Naive B cell (primary cell): ENCODE data around the gene MYMK. TPM values are rescaled to one million over a fixed set of nuclear protein-coding genes. Genes with fewer than 3 reads are reported as not detected.

Source experiments
- ATAC-seq, 2 donors: fragments of 150-1000 bp; cut with Tn5 transposase; 2 replicates each; pipeline ENCODE4 v1.10.0; 2021; ENCODE audit warnings: low read depth in 2 of 2, mild to moderate bottlenecking in 2 of 2, moderate library complexity in 2 of 2
- DNase-seq: peaks from one replicate; pipeline ENCODE4 v3.0.0; 2022
- H3K27ac Mint-ChIP-seq, 6 donors: one replicate each; pipeline ENCODE4 v1.8.0; 2020 to 2022; ENCODE audit warnings: mild to moderate bottlenecking in 6 of 6, mixed read lengths in 6 of 6, moderate library complexity in 5 of 6, inconsistent platforms in 2 of 6
- H3K27me3 Mint-ChIP-seq, 3 donors: one replicate each; pipeline ENCODE4 v1.8.0; 2021 to 2022; ENCODE audit warnings: mixed read lengths in 3 of 3, mild to moderate bottlenecking in 1 of 3
- H3K36me3 Mint-ChIP-seq, 2 donors: one replicate each; pipeline ENCODE4 v1.8.0; 2020 to 2022; ENCODE audit warnings: mixed read lengths in 2 of 2, inconsistent platforms in 1 of 2, mild to moderate bottlenecking in 1 of 2
- H3K4me1 Mint-ChIP-seq, 3 donors: one replicate each; pipeline ENCODE4 v1.8.0; 2020 to 2022; ENCODE audit warnings: mixed read lengths in 3 of 3, inconsistent platforms in 1 of 3, mild to moderate bottlenecking in 1 of 3, moderate library complexity in 1 of 3
- H3K4me3 Mint-ChIP-seq, 8 donors: one replicate each; pipeline ENCODE4 v1.8.0; 2020 to 2022; ENCODE audit warnings: mild to moderate bottlenecking in 8 of 8, mixed read lengths in 8 of 8, moderate library complexity in 8 of 8, inconsistent platforms in 2 of 8
- H3K9me3 Mint-ChIP-seq, 7 donors: one replicate each; pipeline ENCODE4 v1.8.0; 2020 to 2022; ENCODE audit warnings: mixed read lengths in 7 of 7, mild to moderate bottlenecking in 5 of 7, inconsistent platforms in 2 of 7, moderate library complexity in 1 of 7
- polyA plus RNA-seq, 6 donors: library from polyadenylated mRNA; unstranded; fragments of 300-500 nt; fragmentation: Illumina TruSeq; gene quantifications; one replicate each; pipeline ENCODE4 v1.2.3, GENCODE V29; 2021; ENCODE audit warnings: low read depth in 6 of 6

The MYMK gene
- polyA plus RNA-seq, 6 donors from 2014 or later: not detected

DNA sequence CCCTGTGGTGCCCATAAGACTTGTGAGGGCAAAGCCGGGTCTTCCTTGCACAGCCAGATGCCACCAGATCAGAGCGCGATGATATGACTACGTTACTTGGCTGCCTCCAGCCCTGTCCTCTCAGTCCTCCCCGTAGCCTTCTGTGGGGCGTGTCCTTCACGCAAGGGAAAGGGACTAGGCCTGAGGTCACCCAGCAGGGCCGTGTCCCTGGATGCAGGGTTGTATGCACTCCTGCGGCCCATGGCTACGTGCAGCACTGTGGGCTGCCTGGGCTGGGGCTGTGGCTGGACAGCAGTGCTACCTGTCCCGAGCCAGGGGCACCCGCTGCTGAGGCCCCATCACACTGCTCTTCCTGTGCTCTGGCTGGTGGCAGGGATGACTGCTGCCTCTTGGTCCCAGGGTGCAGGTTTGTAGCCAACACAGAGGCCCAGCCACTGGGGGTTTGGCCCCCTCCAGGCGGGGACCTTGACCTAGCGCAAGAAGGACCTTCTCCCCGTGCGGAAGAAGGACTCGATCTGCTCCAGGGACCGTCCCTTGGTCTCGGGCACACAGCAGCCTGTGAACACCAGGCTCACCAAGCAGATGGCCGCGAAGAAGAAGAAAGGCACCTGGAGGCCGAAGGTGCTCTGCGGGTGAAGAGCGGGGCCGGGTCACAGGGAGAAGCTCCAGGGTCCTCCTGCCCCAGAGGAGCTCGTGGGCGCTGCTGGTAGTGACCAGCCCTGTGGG lies 53.0 kb downstream of the MYMK start:
- ATAC-seq (no peak), DNase-seq (no peak)
- Mint-ChIP-seq H3K36me3 (no peaks in the 10 kb centered on the region), H3K27ac (peak overlapping the region in 3 of 6 donors; percentile 16 to 29 (median 26)), H3K9me3 (no peaks in the 10 kb centered on the region), H3K4me3 (peak overlapping the region in 1 of 8 donors; percentile 42), H3K4me1 (peaks cover 9 to 34% (median 16%) of the 10 kb centered on the region in 3 donors), H3K27me3 (no peaks in the 10 kb centered on the region)

GRCh38 chr9:133470988-133471387 lies 53.8 kb downstream of the MYMK start:
- no peak for DNase-seq
- Mint-ChIP-seq H3K4me1 (peaks cover 4 to 26% (median 9%) of the 10 kb centered on the region in 3 donors), H3K27ac (peak overlapping the region in 1 of 6 donors; percentile 49), H3K4me3 (peak overlapping the region in 1 of 8 donors; percentile 10), H3K27me3 (no peaks in the 10 kb centered on the region), H3K36me3 (no peaks in the 10 kb centered on the region), H3K9me3 (no peaks in the 10 kb centered on the region)
- no peak for ATAC-seq

DNA sequence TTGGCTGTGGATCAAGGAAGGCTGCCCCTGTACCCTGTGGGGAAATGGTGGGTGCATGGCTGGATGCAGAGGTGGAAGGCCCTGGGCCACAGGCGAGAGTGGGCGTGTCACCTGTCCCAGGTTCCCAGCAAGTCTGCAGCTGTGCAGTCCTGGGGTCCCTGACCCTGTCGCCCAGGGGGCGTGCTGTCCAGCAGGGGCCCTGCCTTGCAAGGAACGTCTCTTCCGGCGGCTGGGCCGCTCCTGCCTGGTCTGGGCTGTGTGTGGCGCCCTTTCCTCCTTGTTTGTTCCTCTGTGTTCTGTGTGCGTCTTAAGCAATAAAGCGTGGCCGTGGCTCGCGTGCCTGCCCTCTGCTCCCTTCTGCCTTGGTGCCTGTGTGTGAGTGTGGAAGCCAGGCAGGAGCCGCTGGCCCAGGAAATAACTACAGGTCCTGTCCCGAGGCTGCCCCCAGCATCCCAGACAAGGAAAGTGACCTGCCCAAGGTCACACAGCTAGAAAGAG lies 54.3 kb downstream of the MYMK start:
- no peak overlapping the region for H3K4me3 Mint-ChIP-seq
- H3K27me3 Mint-ChIP-seq: no peaks in the 10 kb centered on the region
- no peak for ATAC-seq
- H3K9me3 Mint-ChIP-seq: no peaks in the 10 kb centered on the region
- H3K4me1 Mint-ChIP-seq: peaks cover 4 to 24% (median 8%) of the 10 kb centered on the region in 3 donors
- H3K36me3 Mint-ChIP-seq: no peaks in the 10 kb centered on the region
- H3K27ac Mint-ChIP-seq: peak overlapping the region in 5 of 6 donors; percentile 42 to 84 (median 61)
- no peak for DNase-seq

- no peak overlapping the region for H3K27ac Mint-ChIP-seq
- no peaks in the 10 kb centered on the region for H3K9me3 Mint-ChIP-seq
- no peak overlapping the region for H3K4me3 Mint-ChIP-seq
- ATAC-seq (no peak), DNase-seq (no peak)
- H3K36me3 Mint-ChIP-seq: no peaks in the 10 kb centered on the region
- H3K27me3 Mint-ChIP-seq: no peaks in the 10 kb centered on the region
- peaks cover 4 to 22% (median 5%) of the 10 kb centered on the region in 3 donors for H3K4me1 Mint-ChIP-seq
Observed at GRCh38 chr9:133468777-133469421, 55.9 kb downstream of the MYMK start.

DNA sequence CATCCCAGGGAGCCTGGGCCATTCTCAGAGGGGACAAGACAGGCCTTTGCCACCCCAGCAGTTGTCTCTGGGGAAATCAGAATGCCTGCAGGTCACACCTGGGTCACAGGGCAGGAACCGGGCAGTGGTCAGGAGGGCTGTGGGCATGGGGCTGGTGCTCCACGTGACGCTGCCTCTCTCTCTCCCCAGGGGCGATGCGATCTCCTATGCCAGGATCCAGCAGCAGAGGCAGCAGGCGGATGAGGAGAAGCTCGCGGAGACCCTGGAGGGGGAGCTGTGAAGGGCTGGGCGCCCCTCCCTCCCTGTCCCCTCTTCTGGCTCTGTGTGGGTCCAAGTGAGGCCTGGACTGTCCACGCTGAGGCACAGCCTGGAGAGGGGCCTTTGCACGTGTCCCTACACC lies 56.4 kb downstream of the MYMK start:
- H3K4me3 Mint-ChIP-seq: peak overlapping the region in 1 of 8 donors; percentile 29
- no peaks in the 10 kb centered on the region for H3K9me3 Mint-ChIP-seq
- H3K4me1 Mint-ChIP-seq: peaks cover 5 to 25% (median 11%) of the 10 kb centered on the region in 3 donors
- H3K27me3 Mint-ChIP-seq: no peaks in the 10 kb centered on the region
- DNase-seq (no peak), ATAC-seq (no peak)
- no peaks in the 10 kb centered on the region for H3K36me3 Mint-ChIP-seq
- peak overlapping the region in 1 of 6 donors; percentile 80 for H3K27ac Mint-ChIP-seq

GRCh38 chr9:133467101-133467500 lies 57.7 kb downstream of the MYMK start:
- Mint-ChIP-seq H3K4me1 (peaks cover 9 to 35% (median 22%) of the 10 kb centered on the region in 3 donors), H3K36me3 (no peaks in the 10 kb centered on the region), H3K27ac (no peak overlapping the region), H3K9me3 (no peaks in the 10 kb centered on the region), H3K27me3 (no peaks in the 10 kb centered on the region), H3K4me3 (no peak overlapping the region)
- DNase-seq (no peak), ATAC-seq (no peak)

- Mint-ChIP-seq H3K9me3 (no peaks in the 10 kb centered on the region), H3K27ac (no peak overlapping the region), H3K4me3 (no peak overlapping the region), H3K36me3 (no peaks in the 10 kb centered on the region), H3K4me1 (peaks cover 18 to 46% (median 33%) of the 10 kb centered on the region in 3 donors), H3K27me3 (no peaks in the 10 kb centered on the region)
- DNase-seq: no peak
- ATAC-seq: no peak
Observed at GRCh38 chr9:133465984-133466383, 58.8 kb downstream of the MYMK start.

DNA sequence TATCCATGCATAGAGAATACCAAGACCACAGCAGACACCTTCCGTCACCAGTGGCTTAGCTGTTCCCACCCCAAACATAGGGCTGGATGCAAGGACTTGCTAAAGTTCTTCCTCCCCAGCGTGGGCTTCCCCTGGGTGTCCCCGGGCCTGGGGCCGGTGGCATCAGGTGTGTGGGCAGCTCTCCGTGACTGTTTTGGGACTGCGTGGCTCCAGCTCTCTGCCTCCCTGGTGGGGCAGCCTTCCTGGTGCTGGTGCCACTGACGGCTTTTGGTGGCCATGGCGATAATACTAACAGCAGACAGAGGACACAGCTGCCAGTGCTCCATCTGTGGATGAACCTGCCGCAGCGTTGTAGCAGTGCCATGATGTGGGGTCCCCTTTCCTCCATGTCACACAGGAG lies 60.1 kb downstream of the MYMK start:
- peaks cover 24 to 40% (median 38%) of the 10 kb centered on the region in 3 donors for H3K4me1 Mint-ChIP-seq
- no peak overlapping the region for H3K4me3 Mint-ChIP-seq
- DNase-seq (no peak), ATAC-seq (no peak)
- H3K27me3 Mint-ChIP-seq: no peaks in the 10 kb centered on the region
- H3K9me3 Mint-ChIP-seq: no peaks in the 10 kb centered on the region
- peak overlapping the region in 1 of 6 donors; percentile 39 for H3K27ac Mint-ChIP-seq
- H3K36me3 Mint-ChIP-seq: no peaks in the 10 kb centered on the region

Other genes with a start within 250 kb of the MYMK start
- under 1 TPM in 2 of 6 donors, not detected in 4; 0.93 to 0.94 TPM for gene ABO, start 249.8 kb downstream of the MYMK start, polyA plus RNA-seq
- 10 to 100 TPM in 1 of 6 donors, 1 to 10 TPM in 4, under 1 TPM in 1; 0.09 to 13.0 (median 6.8) TPM for gene SURF6, start 188.8 kb downstream of the MYMK start, polyA plus RNA-seq
- gene MED22, start 176.8 kb downstream of the MYMK start, polyA plus RNA-seq: 10 to 100 TPM; 14.9 to 36.8 (median 20.2) TPM
- gene RPL7A, start 176.7 kb downstream of the MYMK start, polyA plus RNA-seq: 1,000 to 10,000 TPM in 5 of 6 donors, 100 to 1,000 TPM in 1; 715 to 1,392 (median 1,075) TPM
- 100 to 1,000 TPM in 1 of 6 donors, 10 to 100 TPM in 5; 77.6 to 142 (median 94.1) TPM for gene SURF1, start 168.5 kb downstream of the MYMK start, polyA plus RNA-seq
- 10 to 100 TPM; 21.6 to 40.5 (median 28.1) TPM for gene SURF2, start 168.4 kb downstream of the MYMK start, polyA plus RNA-seq
- 10 to 100 TPM; 76.2 to 99.5 (median 82.9) TPM for gene SURF4, start 148.9 kb downstream of the MYMK start, polyA plus RNA-seq
- under 1 TPM in 2 of 6 donors, not detected in 4; 0.18 to 0.61 TPM for gene STKLD1, start 148.6 kb downstream of the MYMK start, polyA plus RNA-seq
- gene REXO4, start 106.9 kb downstream of the MYMK start, polyA plus RNA-seq: 10 to 100 TPM in 5 of 6 donors, 1 to 10 TPM in 1; 4.3 to 27.7 (median 15.1) TPM
- under 1 TPM in 2 of 6 donors, not detected in 4; 0.23 to 0.25 TPM for gene ADAMTS13, start 102.6 kb downstream of the MYMK start, polyA plus RNA-seq
- 10 to 100 TPM; 14.7 to 23.5 (median 18.7) TPM for gene CACFD1, start 65.0 kb downstream of the MYMK start, polyA plus RNA-seq
- 10 to 100 TPM; 25.6 to 49.3 (median 31.0) TPM for gene SLC2A6, start 45.9 kb downstream of the MYMK start, polyA plus RNA-seq
- not detected for gene ADAMTSL2, start 9.7 kb upstream of the MYMK start, polyA plus RNA-seq
- not detected for gene FAM163B, start 84.4 kb upstream of the MYMK start, polyA plus RNA-seq
- gene DBH, start 111.4 kb upstream of the MYMK start, polyA plus RNA-seq: not detected
- under 1 TPM in 1 of 6 donors, not detected in 5; 0.21 TPM for gene SARDH, start 213.4 kb upstream of the MYMK start, polyA plus RNA-seq